GM12875 (cell line): ENCODE measurements around the gene TRIM38.
"Not testable (repeated sequence)": the region's sequence is repeated elsewhere in the genome, so short reads cannot be mapped to it uniquely, and the experiment has no call there.

ENCODE experiments used
- H3K4me3 ChIP-seq: one replicate; pipeline ENCODE4 v1.5.1; 2011; ENCODE audit warnings: low read depth, low read length, control low read depth
- TF ChIP-seq, protein P1 (sequence below): IDR thresholded peaks from 2 replicates; pipeline ENCODE4 v1.5.1; 2011; ENCODE audit warnings: low read depth, mild to moderate bottlenecking, control low read depth, inconsistent platforms, low read length, moderate library complexity, borderline replicate concordance; ENCODE audit not compliant: insufficient read depth

The TRIM38 gene

DNA sequence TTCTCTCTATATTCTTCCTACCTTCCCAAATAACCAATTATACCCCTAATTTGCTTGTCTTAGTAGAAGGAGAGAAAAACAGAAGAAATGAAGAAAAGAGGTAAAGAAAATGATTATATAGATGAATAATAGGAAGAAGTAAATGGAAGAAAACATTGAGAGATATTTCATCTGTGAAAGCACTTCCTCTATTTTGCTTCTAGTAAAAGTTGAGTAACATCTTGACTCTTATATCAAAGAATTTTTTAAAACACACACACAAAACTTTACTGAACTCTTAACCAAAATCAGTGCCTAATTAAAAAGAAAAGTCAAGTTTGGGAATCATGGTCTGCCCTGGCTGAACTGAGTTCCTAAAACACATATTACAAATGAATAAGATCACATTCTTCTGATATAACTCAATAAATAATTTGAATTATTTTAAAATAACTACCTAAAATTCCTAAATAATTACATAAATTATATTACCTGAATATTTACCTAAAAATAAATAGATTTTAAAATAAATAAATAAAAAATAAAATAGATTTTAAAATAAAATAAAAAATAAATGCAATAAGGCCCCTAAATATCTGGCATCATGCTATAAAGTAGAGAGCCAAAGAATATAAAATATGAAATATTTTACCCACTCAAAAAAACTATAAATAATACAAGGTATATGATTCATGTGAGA is 40.9 kb upstream of the TRIM38 start:
- TF ChIP-seq, protein P1, sequence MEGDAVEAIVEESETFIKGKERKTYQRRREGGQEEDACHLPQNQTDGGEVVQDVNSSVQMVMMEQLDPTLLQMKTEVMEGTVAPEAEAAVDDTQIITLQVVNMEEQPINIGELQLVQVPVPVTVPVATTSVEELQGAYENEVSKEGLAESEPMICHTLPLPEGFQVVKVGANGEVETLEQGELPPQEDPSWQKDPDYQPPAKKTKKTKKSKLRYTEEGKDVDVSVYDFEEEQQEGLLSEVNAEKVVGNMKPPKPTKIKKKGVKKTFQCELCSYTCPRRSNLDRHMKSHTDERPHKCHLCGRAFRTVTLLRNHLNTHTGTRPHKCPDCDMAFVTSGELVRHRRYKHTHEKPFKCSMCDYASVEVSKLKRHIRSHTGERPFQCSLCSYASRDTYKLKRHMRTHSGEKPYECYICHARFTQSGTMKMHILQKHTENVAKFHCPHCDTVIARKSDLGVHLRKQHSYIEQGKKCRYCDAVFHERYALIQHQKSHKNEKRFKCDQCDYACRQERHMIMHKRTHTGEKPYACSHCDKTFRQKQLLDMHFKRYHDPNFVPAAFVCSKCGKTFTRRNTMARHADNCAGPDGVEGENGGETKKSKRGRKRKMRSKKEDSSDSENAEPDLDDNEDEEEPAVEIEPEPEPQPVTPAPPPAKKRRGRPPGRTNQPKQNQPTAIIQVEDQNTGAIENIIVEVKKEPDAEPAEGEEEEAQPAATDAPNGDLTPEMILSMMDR = no peak
- H3K4me3 ChIP-seq = no peak overlapping the region

DNA sequence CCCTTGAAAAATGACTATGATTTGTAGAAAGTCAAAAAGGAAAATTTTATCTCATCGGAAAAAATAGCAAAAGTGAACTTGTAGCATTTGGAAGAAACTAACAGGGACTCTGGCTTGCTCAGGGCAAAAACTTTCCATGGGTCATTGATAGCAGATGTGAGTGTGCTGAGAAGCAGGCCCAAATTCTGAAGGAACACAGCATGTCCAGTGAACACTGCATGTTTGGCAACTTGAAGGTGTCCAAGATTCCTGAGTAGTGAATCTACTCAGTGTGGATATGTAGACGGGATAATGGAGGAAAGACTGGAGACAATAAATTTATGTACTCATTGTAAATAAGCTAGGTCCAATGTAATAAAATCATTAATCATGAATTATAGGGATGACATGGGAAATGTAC is 40.3 kb upstream of the TRIM38 start:
- no peak overlapping the region for H3K4me3 ChIP-seq
- TF ChIP-seq, protein P1 = no peak

DNA sequence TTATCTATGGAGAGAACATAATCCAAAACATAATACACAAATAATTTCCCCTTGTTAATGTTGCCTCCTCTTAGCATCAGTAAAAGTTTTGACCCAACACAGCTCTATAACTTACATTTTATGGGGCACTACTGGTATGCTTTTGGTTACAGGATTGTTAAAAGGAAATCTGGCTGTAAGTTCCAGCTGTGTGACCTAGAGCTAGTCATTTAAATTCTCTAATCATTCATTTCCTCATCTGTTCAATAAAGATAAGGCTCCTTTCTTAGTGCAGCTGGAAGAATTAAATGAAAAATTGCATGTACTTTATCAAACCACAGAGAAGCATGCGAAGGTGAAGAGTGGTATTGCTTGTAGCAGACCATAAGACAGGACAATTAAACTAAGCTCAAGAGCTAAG is 36.7 kb upstream of the TRIM38 start:
- H3K4me3 ChIP-seq = no peak overlapping the region
- TF ChIP-seq, protein P1 = no peak

DNA sequence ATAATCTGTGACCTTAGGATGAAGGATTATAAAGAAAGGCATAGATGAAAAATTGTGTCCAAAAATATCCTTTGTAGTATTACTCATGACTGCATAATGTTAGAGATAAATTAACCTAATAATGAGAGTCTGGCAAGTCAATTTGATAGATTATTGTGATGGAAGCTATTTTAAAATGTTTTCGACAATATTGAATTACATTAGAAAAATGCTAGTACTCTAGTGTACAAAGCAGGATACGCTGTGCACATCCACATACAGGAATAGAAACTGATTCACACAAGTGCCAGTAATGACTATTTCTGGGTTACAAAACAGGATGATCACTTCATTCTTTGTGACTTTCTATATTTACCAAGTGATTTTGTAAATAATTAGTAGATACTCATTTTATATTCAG is 35.4 kb upstream of the TRIM38 start:
- TF ChIP-seq, protein P1 = no peak
- H3K4me3 ChIP-seq = no peak overlapping the region

DNA sequence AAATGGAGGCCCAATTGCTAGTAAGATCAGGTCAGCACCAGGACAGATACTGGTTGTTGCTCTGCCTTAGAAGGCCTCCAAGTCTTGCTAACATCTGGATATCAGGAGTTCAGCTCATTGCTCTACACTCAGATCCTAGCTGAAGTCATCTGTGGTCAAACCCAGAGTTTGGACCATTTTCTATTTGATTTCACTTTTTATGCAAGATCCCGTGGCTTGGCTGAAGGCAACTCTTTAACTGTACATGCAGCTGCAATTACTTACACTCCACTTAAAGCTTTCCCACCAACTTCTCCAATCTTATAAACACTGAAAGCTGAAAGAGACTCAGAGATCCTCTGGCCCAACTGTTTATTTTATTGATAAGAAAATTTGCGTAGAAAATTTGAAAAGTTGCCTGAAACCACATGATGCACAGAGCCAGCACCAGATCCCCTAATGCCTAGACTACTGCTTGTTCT is 34.8 kb upstream of the TRIM38 start:
- no peak overlapping the region for H3K4me3 ChIP-seq

DNA sequence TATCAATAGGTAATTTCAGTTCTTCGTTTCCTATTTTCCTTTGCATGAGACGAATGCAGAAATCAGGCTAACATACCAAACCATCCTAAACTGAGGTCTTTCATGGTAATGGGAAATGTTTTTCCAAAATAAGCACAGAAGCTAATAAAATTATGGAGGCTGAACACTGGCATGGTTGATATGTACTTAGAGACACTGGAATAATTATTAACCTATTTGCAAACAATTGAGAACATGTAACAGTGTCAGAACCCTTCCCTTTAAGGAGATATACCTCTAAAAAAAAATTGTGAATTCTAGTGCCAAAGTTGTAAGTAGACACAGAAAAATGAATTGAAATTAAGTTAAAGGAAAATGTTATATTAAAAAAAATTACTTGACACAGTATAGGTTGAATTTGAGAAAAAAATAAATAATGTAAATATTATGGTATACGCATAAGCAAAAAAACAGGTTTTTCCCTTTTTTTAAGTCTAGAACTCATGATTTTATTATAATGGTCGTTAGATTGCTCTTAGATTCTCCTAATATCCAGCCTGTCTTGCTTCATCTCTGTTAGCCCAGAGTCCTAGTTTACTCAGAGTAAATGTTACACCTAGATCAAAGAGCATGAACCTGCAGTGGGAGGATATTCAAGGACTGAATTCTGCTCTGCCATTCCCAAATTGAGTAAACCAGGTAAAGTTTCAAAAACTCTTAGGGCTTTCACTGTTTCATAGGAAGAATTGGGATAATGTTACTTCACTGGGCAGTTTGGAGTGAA is 33.9 kb upstream of the TRIM38 start:
- TF ChIP-seq, protein P1 = no peak
- no peak overlapping the region for H3K4me3 ChIP-seq

More for the DNA sequence above, 34.8 kb upstream of the TRIM38 start:
- TF ChIP-seq, protein P1 = no peak

DNA sequence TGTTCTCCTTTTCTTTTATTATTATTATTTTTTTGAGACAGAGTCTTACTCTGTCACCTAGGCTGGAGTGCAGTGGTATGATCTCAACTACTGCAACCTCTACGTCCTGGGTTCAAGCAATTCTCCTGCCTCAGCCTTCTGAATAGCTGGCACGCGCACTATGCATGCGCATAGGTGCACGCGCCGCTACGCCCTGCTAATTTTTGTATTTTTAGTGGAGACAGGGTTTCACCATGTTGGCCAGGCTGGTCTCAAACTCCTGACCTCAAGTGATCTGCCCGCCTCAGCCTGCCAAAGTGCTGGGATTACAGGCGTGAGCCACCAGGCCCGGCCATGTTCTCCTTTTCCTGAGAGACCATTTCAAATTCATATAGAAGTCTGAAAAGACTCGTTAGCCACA is 32.8 kb upstream of the TRIM38 start:
- H3K4me3 ChIP-seq = not testable (repeated sequence)
